Neural progenitor cell (in vitro differentiated cells): Measurements from ENCODE around the gene SKAP2. TPM values are rescaled to one million over a fixed set of nuclear protein-coding genes. Genes with fewer than 3 reads are reported as not detected.

Experiments
- DNase-seq: peaks from one replicate; pipeline ENCODE4 v3.0.0-alpha.2; 2016; ENCODE audit warnings: low spot score
- H2AFZ ChIP-seq: fragments of 200-600 bp; sonication (generic); replicated peaks from 2 replicates; pipeline ENCODE4 v1.6.1; 2016; ENCODE audit warnings: antibody characterized with exemption
- H3F3A ChIP-seq: fragments of 200-600 bp; sonication (generic); 2 replicates; pipeline ENCODE4 v1.6.1; 2016; ENCODE audit warnings: antibody characterized with exemption, low read depth
- H3K27ac ChIP-seq: fragments of 200-600 bp; sonication (generic); 2 replicates; pipeline ENCODE4 v1.5.1; 2016; ENCODE audit warnings: mild to moderate bottlenecking
- H3K27me3 ChIP-seq: fragments of 200-600 bp; sonication (generic); 2 replicates; pipeline ENCODE4 v1.6.1; 2016; ENCODE audit warnings: mild to moderate bottlenecking, moderate library complexity
- H3K36me3 ChIP-seq: fragments of 200-600 bp; sonication (generic); 2 replicates; pipeline ENCODE4 v1.5.1; 2016
- H3K4me1 ChIP-seq: fragments of 200-600 bp; sonication (generic); 2 replicates; pipeline ENCODE4 v1.6.1; 2016; ENCODE audit warnings: mixed run types
- H3K4me2 ChIP-seq: fragments of 200-600 bp; sonication (generic); 2 replicates; pipeline ENCODE4 v1.6.1; 2016
- H3K4me3 ChIP-seq: fragments of 200-600 bp; sonication (generic); 2 replicates; pipeline ENCODE4 v1.5.1; 2016
- H3K79me2 ChIP-seq: fragments of 200-600 bp; sonication (generic); 2 replicates; pipeline ENCODE4 v1.6.1; 2016; ENCODE audit warnings: low read depth
- H3K9ac ChIP-seq: fragments of 200-600 bp; sonication (generic); 2 replicates; pipeline ENCODE4 v1.6.1; 2016
- H3K9me3 ChIP-seq: fragments of 200-600 bp; sonication (generic); 2 replicates; pipeline ENCODE4 v1.5.1; 2016; ENCODE audit warnings: low read depth
- H4K20me1 ChIP-seq: fragments of 200-600 bp; sonication (generic); 2 replicates; pipeline ENCODE4 v1.6.1; 2016; ENCODE audit warnings: low read depth
- H3K27ac Mint-ChIP-seq: 3 replicates; pipeline ENCODE4 v1.8.0; 2021; ENCODE audit warnings: mixed read lengths
- H3K27me3 Mint-ChIP-seq: 2 replicates; pipeline ENCODE4 v1.8.0; 2022; ENCODE audit warnings: low read depth, mild to moderate bottlenecking, inconsistent platforms, moderate library complexity, mixed read lengths; ENCODE audit not compliant: insufficient read depth
- H3K36me3 Mint-ChIP-seq: 3 replicates; pipeline ENCODE4 v1.8.0; 2021; ENCODE audit warnings: mixed read lengths
- H3K4me1 Mint-ChIP-seq: 3 replicates; pipeline ENCODE4 v1.8.0; 2021; ENCODE audit warnings: mixed read lengths
- H3K4me3 Mint-ChIP-seq: 3 replicates; pipeline ENCODE4 v1.8.0; 2021; ENCODE audit warnings: mild to moderate bottlenecking, moderate library complexity, mixed read lengths
- H3K9me3 Mint-ChIP-seq: 3 replicates; pipeline ENCODE4 v1.8.0; 2020; ENCODE audit warnings: mixed read lengths
- EZH2 ChIP-seq: fragments of 200-600 bp; sonication (generic); IDR thresholded peaks from 2 replicates; pipeline ENCODE4 v1.6.1; 2017; ENCODE audit warnings: antibody characterized with exemption, mild to moderate bottlenecking, moderate library complexity
- EZH2phosphoT487 ChIP-seq: fragments of 200-600 bp; sonication (generic); IDR thresholded peaks from 2 replicates; pipeline ENCODE4 v1.6.1; 2017; ENCODE audit warnings: antibody characterized with exemption
- total RNA-seq: library from RNA; depleted of rRNA; stranded (reverse); fragments of >200 nt; gene quantifications from 2 replicates; pipeline ENCODE4 v1.2.3, GENCODE V29; 2015; ENCODE audit warnings: low replicate concordance
- TF ChIP-seq, protein P1 (sequence below): fragments of 200-600 bp; sonication (generic); IDR thresholded peaks from 2 replicates; pipeline ENCODE4 v1.5.1; 2017; ENCODE audit warnings: antibody characterized with exemption, mild to moderate bottlenecking

SKAP2 gene
- total RNA-seq, 1 donor from 2014 or later: 6.3 TPM

DNA sequence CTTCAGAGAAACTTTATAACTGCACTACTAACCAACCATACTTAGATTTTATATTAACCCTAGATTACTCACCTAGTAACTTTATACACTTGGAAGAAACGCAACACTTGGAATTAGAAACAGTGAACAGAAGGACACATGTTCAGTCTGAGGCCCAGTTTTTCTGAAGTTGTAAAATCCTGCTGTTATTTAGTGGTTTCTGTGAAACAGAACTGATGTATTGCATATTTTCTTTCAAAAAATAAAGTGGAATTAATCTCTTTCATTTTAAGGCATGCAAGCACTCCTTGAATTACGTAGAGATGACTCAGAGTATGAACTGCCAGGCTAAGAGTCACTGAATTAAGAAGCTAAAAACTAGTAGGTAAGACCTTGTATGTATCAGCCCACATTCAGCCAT, 215.8 kb downstream of the SKAP2 start:
- Histone ChIP-seq H3K9me3 (no peaks in the 10 kb centered on the region), H3K4me3 (no peak overlapping the region), H4K20me1 (no peaks in the 10 kb centered on the region), H2AFZ (no peak overlapping the region), H3K27me3 (no peaks in the 10 kb centered on the region), H3K4me2 (no peak overlapping the region), H3K4me1 (no peaks in the 10 kb centered on the region), H3K79me2 (no peaks in the 10 kb centered on the region), H3K27ac (no peak overlapping the region), H3F3A (no peaks in the 10 kb centered on the region), H3K36me3 (no peaks in the 10 kb centered on the region), H3K9ac (no peak overlapping the region)
- Mint-ChIP-seq H3K27ac (no peak overlapping the region), H3K4me3 (no peak overlapping the region), H3K27me3 (peaks cover 3% of the 10 kb centered on the region), H3K4me1 (peaks cover 12% of the 10 kb centered on the region), H3K9me3 (no peaks in the 10 kb centered on the region), H3K36me3 (no peaks in the 10 kb centered on the region)
- TF ChIP-seq EZH2phosphoT487: no peak
- TF ChIP-seq, protein P1, sequence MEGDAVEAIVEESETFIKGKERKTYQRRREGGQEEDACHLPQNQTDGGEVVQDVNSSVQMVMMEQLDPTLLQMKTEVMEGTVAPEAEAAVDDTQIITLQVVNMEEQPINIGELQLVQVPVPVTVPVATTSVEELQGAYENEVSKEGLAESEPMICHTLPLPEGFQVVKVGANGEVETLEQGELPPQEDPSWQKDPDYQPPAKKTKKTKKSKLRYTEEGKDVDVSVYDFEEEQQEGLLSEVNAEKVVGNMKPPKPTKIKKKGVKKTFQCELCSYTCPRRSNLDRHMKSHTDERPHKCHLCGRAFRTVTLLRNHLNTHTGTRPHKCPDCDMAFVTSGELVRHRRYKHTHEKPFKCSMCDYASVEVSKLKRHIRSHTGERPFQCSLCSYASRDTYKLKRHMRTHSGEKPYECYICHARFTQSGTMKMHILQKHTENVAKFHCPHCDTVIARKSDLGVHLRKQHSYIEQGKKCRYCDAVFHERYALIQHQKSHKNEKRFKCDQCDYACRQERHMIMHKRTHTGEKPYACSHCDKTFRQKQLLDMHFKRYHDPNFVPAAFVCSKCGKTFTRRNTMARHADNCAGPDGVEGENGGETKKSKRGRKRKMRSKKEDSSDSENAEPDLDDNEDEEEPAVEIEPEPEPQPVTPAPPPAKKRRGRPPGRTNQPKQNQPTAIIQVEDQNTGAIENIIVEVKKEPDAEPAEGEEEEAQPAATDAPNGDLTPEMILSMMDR: no peak
- TF ChIP-seq EZH2: no peak
- DNase-seq: no peak

DNA sequence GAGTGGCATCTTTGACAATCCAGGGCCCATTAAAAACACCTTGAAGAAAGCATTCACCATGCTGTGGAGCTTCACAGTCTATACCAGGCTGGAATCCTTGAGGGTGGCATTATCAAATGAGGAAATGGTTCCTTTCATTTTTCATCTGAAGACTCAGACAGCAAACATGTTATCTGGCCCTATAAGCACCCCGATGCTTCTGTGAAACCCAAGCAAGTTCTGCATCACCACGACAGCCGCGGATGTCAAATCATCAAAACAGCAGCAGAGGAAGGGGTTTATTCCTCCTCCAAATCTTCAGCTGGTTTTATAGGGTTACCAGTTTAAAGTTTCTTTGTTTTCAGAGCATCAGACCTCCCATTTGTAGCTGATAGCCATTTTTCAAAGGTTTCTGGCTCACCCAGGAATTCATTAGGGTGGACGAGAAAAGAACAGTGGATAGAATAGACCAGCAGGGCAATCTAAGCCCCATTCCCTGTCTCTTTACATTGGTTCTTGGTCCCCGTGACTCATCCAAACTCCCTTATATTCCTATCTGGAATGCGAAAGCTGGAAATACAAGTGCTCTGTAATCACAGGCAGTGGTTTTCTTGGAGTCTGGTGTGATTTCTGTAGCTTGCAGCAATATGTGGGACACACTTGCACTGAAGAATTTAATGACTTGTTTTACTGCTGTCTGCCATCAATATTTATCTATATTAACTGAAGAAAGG, 217.9 kb downstream of the SKAP2 start:
- TF ChIP-seq, protein P1: no peak
- TF ChIP-seq EZH2 (no peak), EZH2phosphoT487 (no peak)
- Histone ChIP-seq H3K4me3 (no peak overlapping the region), H4K20me1 (no peaks in the 10 kb centered on the region), H3K9ac (no peak overlapping the region), H3F3A (no peaks in the 10 kb centered on the region), H3K9me3 (no peaks in the 10 kb centered on the region), H3K4me1 (no peaks in the 10 kb centered on the region), H2AFZ (no peak overlapping the region), H3K4me2 (no peak overlapping the region), H3K27me3 (no peaks in the 10 kb centered on the region), H3K79me2 (no peaks in the 10 kb centered on the region), H3K27ac (no peak overlapping the region), H3K36me3 (no peaks in the 10 kb centered on the region)
- H3K4me3 Mint-ChIP-seq: no peak overlapping the region
- H3K4me1 Mint-ChIP-seq: peaks cover 5% of the 10 kb centered on the region
- no peaks in the 10 kb centered on the region for H3K36me3 Mint-ChIP-seq
- no peak overlapping the region for H3K27ac Mint-ChIP-seq
- DNase-seq: no peak
- no peaks in the 10 kb centered on the region for H3K9me3 Mint-ChIP-seq
- H3K27me3 Mint-ChIP-seq: peaks cover 3% of the 10 kb centered on the region

DNA sequence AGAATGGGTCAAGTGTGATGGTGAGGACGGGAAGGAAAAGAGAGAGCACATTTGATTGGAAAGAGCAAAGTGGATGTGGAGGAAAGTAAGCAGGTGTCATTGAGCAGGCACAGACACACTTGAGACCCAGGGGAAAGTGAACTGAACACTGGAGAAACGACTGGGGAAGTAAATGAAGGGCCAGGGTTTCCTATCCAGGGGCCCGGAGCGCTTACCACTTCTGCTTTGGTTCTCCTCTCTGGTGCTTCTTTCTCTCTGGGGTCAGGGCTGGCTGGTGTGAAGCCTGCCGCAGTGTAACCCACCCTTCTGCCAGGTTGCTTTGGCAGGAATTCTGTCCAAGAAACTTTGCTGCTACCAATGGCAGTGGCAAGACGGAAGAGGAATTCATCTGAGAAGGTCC, 219.3 kb downstream of the SKAP2 start:
- no peak overlapping the region for H3K27ac Mint-ChIP-seq
- H3K9me3 Mint-ChIP-seq: no peaks in the 10 kb centered on the region
- Histone ChIP-seq H3K9me3 (no peaks in the 10 kb centered on the region), H3K4me2 (no peak overlapping the region), H3K27me3 (no peaks in the 10 kb centered on the region), H3K9ac (no peak overlapping the region), H3K4me1 (no peaks in the 10 kb centered on the region), H2AFZ (no peak overlapping the region), H3K36me3 (no peaks in the 10 kb centered on the region), H3K79me2 (no peaks in the 10 kb centered on the region), H3K27ac (no peak overlapping the region), H4K20me1 (no peaks in the 10 kb centered on the region), H3F3A (no peaks in the 10 kb centered on the region), H3K4me3 (no peak overlapping the region)
- DNase-seq: no peak
- peaks cover 5% of the 10 kb centered on the region for H3K4me1 Mint-ChIP-seq
- H3K4me3 Mint-ChIP-seq: no peak overlapping the region
- H3K27me3 Mint-ChIP-seq: peaks cover 3% of the 10 kb centered on the region
- H3K36me3 Mint-ChIP-seq: no peaks in the 10 kb centered on the region
- TF ChIP-seq EZH2 (no peak), EZH2phosphoT487 (no peak)
- TF ChIP-seq, protein P1: no peak
